ENCODE measurements around the gene PDXP.
"Not testable (repeated sequence)": the region's sequence is repeated elsewhere in the genome, so short reads cannot be mapped to it uniquely, and the experiment has no call there.

The PDXP gene

DNA sequence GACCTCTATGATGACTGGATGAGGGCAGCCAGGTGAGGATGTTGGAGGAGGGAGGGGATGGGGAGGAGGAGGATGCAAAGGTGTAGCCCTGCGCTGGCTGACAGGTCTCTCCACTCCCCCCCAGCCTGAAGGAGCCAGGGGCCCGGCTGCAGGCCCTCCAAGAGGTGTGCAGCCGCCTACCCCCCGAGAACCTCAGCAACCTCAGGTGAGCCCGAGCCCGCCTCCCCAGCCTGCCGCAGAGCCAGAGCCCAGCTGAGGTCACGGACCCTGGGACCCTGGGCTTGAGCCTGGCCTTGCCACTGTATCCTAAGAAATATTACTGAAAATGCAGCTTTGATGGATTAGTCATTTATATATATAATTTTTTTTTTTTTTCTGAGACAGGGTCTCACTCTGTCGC, 11.2 kb upstream of the PDXP start:
- no peak for DNase-seq (ENCODE audit: low read depth)

- no peak for DNase-seq (ENCODE audit: low read depth)
These were observed 10.6 kb upstream of the PDXP start for GRCh38 chr22:37647928-37648327.

GRCh38 chr22:37650463-37651136, 7.9 kb upstream of the PDXP start:
- DNase-seq (ENCODE audit: low read depth): no peak

DNA sequence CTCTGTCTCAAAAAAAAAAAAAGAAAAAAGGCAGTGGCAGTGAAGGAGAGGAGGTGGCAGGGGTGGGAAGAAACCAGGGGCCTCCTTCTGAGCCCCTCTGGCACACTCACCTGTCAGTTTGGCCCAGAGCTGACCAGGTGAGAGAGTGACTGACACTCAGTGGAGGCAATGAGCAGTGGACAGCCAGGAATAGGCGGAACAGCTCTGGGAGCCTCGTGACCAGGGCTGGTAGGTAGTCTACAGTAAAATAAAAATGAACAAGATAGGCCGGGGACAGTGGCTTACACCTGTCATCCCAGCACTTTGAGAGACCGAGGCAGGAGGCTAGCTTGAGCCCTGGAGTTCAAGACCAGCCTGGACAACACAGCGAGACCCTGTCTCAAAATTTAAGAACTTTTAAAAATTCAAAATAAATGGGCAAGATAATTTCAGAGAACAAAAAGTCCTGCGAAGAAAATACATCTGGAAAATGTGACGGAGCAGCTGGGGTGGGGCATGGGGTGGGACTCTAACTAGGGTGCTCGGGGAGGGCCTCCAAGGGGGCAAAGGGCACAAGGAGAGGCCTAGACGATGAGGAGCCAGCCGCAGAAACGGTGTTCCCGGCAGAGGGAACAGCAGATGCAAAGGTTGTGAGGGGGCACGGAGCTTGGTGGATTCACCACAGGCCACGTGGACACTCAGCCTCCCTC, 3.8 kb upstream of the PDXP start:
- DNase-seq (ENCODE audit: low read depth): no peak

GRCh38 chr22:37655252-37655563, 3.3 kb upstream of the PDXP start:
- DNase-seq (ENCODE audit: low read depth): no peak

DNA sequence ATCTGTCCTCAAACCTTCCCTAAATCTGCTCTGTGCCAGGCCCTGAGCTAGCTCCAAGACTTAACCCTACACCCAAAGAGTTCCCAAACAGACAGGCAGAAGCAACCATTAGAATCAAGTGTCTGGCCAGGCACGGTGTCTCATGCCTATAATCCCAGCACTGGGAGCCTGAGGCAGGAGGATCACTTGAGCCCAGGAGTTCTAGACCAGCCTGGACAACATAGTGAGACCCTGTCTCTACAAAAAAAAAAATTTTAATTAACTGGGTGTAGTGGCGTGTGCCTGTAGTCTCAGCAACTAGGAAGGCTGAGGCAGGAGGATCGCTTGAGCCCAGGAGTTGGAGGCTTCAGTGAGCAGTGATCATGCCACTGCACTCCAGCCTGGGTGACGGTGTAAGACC, 1.9 kb upstream of the PDXP start:
- not testable (repeated sequence) for DNase-seq (ENCODE audit: low read depth)

DNA sequence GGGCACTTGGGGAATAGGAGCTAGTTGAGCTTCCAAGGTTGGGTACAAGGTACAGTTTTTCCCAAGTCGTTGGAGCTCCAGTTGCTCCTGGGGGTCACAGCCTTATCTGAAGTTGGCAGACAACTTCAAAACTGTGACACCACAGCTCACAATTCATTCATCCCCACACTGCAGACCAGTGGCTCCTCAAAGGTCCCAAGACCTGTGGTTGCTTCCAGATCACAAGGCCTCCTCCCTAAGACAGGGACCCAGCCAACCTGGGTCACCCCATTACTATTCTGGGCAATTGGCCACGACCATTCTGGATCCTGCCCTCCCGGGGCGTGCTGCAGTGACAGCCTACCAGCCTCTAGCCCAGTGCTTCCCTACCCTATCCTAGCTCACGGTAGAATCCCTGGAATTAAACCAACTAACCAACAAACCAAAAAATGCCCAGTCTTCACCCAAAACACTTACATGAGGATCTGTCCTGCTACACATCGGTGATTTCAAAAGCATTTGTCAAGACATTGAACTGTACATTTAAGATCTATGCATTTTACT, 862 bp upstream of the PDXP start:
- no peak for DNase-seq (ENCODE audit: low read depth)

DNA sequence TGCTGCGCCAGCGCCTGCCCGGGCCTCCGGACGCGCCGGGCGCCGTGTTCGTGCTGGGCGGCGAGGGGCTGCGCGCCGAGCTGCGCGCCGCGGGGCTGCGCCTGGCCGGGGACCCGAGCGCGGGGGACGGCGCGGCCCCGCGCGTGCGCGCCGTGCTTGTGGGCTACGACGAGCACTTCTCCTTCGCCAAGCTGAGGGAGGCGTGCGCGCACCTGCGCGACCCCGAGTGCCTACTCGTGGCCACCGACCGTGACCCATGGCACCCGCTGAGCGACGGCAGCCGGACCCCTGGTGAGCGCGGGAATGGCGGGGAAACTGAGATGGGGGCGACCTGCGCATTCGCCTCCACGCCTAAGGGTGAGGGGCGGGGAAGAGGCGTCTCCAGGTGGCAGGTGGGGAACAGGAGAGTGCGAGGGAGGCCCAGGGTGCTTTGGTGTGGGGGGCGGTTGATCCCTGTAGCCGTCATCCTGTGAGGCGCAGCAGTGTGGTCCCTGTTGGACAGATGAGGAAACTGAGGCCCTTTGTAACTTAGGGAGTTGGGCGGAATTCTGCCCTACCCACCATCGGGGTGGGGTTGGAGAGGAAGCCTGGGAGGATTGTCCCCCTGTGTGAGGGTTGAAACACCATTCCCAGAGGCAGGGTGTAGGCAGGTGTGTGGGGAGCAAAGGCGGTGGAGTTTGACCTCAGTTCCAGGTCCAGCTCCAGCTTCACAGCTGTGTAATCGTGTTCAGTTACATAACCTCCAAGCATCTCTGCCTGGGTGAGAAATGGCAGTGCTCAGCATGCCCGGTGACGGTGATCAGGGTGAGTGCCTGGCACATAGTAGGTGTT, 758 bp downstream of the PDXP start:
- DNase-seq (ENCODE audit: low read depth): no peak

DNA sequence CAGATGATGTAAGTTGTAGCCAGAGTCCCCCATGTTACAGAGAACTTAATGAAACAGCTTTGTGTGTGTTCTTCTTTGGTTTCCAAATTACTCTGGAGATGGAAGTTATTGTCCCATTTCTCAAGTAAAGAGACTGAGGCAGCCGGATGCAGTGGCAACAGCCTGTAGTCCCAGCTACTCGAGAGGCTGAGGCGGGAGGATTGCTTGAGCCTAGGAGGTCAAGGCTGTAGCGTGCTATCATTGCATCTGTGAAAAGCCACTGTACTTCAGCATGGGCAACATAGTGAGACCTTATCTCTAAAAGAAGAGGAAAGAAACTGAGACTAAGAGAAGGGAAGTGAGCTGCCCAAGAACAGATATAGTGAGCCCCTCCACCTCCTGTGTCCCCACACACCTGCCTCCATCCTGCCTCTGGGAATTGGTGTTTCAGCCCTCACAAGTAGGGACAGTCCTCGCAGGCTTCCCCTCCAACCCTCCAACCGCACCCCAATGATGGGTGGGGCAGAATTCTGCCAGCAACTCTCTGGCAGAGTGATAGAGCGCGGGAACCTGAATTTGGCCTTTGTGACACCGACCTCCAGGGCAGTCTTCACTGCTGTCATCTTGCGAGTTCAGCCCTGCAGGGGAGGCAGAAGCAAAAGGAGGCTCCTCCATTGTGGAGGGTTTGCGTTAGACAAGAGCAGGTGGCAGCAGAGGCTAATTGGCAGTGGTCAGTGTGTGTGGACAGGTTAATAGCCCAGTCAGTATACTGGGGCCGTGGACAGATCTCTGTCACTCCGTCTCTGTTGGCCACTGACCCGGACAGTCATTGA, 1.6 kb downstream of the PDXP start:
- DNase-seq (ENCODE audit: low read depth): no peak

- no peak for DNase-seq (ENCODE audit: low read depth)
These were observed 2.2 kb downstream of the PDXP start for GRCh38 chr22:37660709-37661045.

DNA sequence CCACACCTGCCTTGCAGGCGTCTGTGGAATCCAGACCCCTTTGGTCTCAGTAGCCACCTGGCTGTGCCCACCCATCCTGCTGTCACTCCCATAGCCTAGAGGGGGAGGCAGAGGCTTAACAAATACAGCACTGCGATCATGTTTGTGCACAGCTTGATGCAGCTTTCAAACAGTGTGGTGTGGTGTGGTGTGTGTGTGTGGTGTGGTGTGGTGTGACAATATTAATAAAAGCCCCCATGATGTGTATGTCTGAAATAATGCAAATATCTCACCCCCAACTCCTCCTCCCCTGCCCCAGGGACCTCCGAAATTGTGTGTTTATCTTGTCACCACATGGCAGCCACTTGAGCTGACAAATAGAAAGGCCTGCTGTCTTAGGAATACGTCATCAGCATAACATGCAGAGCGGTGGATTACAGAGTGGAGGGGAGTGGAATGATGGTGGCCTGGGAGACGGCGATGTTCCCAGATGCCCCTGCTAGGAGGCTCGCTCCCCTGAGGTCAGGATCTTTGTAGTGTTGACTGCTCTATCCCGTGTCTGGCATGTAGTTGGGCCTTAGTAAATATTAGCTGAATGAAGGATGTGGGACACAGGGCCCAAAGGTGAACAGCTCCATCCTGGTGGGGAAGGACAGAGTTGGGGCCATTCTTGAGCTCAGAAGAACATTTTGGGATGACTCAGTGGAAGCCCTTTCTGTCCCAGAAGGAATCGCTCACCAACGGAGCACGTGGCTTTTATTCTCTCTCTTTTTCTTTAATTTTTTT, 2.8 kb downstream of the PDXP start:
- no peak for DNase-seq (ENCODE audit: low read depth)

DNA sequence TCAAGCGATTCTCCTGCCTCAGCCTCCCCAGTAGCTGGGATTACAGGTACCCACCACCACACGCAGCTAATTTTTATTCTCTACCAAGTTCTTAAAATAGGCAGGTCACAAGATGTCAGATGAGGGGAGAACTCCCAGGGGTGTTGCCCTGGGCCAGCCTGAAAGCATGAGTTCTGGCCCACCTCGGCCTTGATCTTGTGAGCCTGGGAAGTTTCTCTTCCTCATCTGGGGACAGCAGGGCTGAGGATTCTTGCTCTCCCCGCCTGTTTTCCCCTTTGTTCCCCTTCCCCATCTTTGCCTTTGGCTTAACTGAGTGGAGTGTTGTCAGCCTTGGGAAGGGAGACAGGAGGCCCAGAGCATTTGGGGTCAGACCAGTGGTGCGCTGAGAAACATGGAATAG, 3.5 kb downstream of the PDXP start:
- DNase-seq (ENCODE audit: low read depth): no peak

- DNase-seq (ENCODE audit: low read depth): no peak
These were observed 5.1 kb downstream of the PDXP start for GRCh38 chr22:37663521-37664140.

DNA sequence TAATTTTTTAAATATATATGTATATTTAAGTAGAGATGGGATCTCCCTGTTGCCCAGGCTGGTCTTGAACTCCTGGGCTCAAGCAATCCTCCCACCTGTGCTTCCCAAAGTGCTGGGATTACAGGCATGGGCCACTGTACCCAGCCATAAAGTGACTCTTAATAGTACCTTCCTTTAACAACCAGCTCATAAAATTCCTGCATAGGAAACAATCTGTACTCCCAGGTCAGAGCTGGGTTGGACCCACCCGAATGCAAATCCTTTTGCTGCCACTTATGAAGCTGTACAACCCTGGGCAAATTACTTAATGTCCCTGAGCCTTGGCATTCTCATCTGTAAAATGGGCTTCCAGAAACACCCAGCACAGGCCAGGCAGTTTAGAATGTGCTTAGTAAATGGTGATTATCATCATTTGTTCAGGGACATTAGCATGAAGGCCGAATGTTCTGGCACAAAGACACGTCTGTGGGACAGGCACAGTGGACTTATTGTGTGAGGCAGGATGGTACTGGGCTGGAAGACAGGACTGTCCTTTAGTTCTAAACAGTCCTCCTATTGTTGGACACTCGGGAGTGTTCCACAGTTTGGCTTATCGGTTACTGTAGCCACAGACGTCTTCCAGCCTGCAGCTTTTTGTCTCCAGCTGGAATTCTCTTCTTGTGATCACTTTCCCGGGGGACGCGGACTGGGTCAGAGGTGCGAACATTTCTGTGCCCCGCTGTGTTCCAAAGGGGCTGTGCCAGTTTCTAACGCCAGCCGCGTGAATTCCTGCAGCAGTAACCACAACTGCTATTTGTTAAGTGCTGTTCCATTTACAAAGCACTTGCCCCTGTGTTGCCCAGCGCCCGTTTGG, 6.0 kb downstream of the PDXP start:
- no peak for DNase-seq (ENCODE audit: low read depth)

- no peak for DNase-seq (ENCODE audit: low read depth)
These were observed 7.0 kb downstream of the PDXP start for GRCh38 chr22:37665487-37665886.

DNA sequence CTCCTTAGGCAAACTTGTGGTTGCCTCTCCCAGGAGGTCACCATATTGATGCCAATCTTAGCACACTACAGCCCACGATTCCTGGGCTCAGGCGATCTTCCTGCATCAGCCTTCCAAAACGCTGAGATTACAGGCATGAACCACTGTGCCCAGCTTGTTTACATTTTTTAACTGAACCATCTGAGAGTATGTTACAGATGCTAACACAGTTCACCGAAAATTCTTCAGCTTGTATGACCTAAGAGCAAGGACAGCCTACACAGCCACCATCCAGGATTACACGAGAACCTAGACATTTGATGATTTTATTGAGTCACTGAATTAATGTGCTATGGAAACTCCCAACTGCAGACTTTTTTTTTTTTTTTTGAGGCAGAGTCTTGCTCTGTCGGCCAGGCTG, 11.1 kb downstream of the PDXP start:
- DNase-seq (ENCODE audit: low read depth): no peak

DNA sequence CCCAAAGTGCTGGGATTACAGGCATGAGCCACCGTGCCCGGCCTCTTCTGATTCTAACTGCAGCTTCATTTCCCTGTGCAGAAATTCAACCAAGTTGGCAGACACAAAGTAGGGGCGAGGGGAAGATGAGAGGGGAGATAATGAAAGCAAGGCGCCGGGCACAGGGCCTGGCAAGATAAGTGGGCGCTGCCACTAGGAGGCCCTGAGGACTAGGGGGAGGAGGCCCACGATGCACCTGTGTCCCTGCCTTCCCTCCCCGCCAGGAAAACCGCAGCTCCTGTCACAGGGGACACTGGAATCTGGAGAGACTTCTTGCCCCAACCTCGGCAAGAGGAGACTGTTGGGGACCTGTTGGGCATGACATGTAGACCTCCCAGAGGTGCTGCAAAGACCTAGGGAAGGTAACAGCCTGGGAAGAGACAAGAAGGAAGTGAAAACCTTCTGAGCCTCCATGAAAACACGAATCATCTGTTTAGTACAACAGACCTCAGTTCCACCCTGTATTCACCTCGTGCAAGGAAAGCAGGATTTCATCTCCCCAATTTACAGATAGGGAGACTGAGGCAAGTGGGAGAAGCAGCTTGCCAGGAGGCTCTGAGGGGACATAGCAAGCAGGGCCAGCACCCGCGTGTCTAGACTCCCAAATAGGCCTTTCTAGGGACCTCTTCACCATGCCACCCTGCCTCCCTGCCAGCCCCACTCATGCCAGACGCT, 13.8 kb downstream of the PDXP start:
- no peak for DNase-seq (ENCODE audit: low read depth)

DNA sequence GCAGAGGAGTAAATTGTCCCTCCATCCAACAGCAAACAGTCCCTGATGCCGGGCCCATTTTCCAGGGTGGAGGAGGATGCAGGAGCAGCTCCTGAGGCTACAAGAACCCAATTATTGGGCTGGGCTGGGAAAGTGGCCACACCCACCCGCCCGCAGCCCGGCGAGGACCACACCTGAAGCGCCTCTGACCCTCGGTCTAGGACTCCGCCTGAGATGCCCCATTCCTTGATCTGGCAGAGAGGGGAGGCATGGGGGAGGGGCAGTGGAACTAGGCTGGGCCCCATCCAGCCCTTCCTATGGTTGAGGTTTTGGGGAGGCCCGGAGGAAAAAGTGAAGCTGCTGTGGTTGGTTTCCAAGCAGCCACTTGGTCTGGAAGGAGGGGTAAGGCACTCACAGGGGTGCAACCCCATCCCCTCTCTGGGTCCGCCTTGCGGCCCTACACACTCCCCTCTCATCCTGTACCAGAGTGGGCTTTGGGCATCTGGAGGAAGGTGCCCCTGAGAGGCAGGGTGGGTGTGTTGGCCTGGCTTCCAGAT, 14.5 kb downstream of the PDXP start:
- DNase-seq (ENCODE audit: low read depth): no peak

DNA sequence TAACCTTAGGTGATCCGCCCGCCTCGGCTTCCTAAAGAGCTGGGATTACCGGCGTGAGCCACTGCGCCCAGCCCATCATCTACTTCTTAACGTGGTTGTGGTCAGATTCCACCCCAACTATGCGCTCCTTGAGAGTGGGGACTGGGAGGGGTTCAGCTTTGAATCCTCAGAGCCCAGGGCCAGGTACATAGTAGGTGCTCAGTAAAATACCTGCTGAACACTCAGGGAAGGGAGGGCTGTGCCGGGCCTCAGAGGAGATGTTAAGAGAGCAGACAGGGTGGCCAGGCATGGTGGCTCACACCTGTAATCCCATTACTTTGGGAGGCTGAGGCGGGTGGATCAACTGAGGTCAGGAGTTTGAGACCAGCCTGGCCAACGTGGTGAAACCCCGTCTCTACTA, 15.7 kb downstream of the PDXP start:
- DNase-seq (ENCODE audit: low read depth): no peak
